Measurements from ENCODE around the gene SPATA45.
A peak's percentile ranks its signal among the peaks of the same experiment; 100 is the strongest.
"Not testable (repeated sequence)": the region's sequence is repeated elsewhere in the genome, so short reads cannot be mapped to it uniquely, and the experiment has no call there.

SPATA45 gene

DNA sequence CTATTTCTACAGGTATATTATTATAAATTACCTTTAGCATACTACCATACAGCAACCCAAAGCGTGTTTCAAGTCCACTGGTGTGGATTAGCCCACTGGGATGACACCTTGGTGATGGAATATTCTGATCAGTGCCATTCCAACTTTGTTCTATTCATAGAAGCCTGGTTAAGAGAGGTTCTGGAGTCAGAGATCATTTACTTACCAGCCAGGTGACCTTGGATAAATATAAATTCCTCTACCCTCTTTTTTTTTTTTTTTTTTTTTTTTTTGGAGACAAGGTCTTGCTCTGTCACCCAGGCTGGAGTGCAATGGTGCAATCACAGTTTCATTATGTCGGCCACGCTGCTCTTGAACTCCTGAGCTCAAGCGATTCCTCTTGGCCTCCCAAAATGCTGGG is at the start of gene SPATA45:
Gene SPATA45 (minus strand): TSS at position 101 of the 400 bp plus-strand sequence. CDS start 11,500 bp downstream, outside the sequence.
- no peak for DNase-seq (ENCODE audit: low spot score)

DNA sequence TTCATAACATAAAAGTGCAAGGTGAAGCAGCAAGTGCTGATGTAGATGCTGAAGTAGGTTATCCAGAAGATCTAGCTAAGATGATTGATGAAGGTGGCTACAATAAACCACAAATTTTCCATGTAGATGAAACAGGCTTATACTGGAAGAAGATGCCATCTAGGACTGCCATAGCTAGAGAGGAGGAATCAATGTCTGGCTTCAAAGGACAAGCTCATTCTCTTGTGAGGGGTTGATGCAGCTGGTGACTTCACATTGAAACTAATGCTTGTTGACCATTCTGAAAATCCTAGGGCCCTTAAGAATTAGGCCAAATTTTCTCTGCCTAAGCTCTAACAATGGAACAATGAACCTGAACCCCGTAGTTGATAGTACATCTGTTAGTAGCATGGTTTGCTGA is 44.7 kb upstream of the SPATA45 start:
- DNase-seq (ENCODE audit: low spot score): no peak

DNA sequence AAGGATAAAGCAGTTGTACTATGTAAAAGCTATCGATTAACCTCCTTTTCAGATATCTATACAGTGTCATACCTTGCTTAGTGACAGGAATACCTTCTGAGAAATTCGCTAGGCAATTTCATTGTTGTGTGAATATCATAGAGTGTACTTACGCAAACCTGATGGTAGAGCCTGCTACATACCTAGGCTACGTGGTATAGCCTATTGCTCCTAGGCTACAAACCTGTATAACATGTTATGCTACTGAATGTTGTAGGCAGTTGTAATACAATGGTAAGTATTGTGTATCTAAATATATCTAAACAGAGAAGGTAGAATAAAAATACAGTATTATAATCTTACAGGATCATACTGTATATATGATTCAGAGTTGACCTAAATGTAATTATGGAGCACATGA is 37.1 kb upstream of the SPATA45 start:
- no peak for DNase-seq (ENCODE audit: low spot score)

DNA sequence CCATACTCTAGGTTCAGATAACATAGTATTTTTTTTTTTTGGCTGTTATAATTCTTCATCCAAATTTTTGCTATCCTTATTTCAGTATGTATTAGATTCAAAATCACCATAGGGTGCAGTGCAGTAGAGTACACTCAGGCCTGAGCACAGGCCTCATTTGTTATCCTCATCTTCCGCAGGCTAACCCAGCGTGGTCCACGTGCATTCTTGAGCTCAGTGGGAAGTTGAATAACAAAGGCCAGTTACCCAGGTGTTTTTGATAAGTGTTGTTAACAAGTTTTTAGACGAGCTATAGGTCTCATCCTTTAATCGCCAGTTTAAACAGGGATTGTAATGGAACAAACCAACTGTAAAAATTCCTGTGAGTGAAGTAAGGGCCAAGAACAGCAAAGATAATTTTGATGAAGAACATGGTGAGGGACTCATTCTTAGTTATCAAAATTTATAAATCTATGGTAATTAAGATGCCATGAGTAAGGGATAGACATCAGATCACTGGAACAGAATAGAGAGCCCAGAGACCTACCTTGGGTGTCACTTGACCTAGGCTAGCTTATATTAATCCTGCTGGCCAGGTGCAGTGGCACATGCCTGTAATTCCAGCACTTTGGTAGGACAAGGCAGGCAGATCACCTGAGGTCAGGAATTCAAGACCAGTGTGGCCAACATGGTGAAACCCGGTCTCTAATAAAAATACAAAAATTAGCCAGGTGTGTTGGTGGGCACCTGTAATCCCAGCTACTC is 32.7 kb upstream of the SPATA45 start:
- DNase-seq (ENCODE audit: low spot score): no peak

DNA sequence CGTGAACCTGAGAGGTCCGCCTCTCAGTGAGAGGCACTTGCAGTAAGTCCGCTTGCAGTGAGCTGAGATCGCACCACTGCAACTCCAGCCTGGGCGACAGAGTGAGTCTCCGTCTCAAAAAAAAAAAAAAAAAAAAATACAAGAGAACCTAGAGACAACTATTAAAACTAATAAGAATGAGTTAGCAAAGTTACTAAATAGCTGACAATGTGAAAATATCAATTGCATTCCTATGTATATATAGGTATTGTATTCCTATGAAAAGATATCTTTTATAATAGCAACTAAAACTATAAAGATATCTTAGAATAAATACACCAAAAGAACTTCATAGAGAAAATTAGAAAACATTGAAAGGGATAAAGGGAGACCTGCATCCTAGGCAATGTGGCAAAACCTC is 31.0 kb upstream of the SPATA45 start:
- no peak for DNase-seq (ENCODE audit: low spot score)

DNA sequence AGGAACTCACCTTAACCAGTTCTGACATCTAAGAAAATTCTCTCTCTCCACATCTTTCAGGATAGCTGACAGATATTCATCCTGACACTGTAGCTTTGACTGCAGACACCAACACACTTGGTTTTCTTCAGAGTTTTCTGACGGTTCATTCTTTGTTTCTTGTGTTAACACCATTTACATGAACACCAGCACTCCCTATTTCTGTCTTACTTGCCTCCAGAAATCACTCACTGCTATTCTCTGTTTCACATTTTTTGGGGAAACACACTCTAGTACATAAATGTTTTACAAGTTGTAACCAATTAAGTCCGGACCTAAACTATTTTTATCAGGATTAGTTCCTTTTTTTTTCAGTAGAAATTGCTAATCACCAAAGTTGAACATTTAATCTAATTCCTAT is 26.1 kb upstream of the SPATA45 start:
- no peak for DNase-seq (ENCODE audit: low spot score)

DNA sequence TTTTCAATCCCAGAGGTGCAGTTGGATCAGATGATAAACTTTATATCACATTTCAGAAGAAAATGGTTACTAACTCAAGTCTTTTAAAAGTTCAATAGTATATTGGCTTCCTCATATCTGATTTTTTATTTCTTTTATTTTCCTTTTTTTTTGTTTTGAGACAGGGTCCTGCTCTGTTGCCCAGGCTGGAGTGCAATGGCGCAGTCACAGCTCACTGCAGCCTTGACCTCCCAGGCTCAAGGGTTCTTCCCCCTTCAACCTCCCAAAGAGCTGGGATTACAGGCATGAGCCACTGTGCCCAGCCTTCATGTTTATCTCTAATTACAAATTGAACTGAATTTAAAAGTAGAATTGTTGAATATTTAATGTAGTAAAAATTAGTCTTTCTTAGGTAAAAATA is 24.5 kb upstream of the SPATA45 start:
- no peak for DNase-seq (ENCODE audit: low spot score)

DNA sequence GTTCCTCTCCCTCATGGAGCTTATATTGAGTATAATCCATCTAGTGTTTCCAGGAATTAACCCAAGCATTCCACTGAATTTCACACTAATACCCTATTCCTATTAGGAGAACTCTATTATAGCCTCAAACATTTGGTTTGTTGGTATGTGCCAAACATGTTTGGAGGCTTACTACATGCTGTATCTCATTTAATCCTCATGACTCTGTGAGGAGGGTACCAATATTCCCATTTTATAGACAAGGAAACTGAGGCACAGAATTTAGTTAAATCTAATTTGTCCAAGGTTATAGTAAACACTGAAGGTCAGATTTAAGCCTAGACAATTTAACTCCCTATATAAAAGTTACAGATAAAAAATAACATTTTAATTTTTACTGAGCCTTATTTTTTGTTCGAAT is 19.7 kb upstream of the SPATA45 start:
- DNase-seq (ENCODE audit: low spot score): no peak

DNA sequence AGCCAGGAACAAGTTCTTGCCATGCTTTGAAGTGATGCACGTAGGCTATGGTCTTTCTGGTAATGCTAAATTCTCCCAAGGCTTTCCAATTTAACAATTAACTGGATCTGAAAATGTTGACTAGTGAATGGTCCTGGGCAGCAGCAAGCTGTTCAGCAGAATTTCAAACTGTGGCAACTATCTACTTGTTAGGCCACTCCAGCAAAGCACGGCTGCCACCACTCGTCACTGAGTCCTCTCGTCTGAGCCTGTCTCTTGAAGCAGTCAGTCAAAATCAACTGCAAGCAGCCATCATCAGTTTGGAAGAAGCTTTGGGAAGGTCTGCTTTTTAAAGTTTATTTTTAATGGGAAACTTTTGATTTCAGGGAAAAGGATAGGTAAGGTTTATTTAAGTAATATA is 16.8 kb upstream of the SPATA45 start:
- no peak for DNase-seq (ENCODE audit: low spot score)

DNA sequence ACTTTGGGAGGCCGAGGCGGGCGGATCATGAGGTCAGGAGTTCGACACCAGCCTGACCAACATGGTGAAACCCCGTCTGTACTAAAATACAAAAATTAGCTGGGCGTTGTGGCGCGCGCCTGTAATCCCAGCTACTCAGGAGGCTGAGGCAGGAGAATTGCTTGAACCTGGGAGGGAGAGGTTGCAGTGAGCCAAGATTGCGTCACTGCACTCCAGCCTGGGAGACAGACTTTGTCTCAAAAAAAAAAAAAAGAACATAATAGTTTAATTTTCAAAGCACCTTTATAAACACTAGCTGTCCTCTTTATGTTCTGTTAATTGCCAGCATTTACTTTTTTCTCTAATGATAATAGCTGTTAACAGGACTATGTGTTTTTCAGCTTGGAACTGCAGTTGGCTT is 15.9 kb upstream of the SPATA45 start:
- not testable (repeated sequence) for DNase-seq (ENCODE audit: low spot score)

DNA sequence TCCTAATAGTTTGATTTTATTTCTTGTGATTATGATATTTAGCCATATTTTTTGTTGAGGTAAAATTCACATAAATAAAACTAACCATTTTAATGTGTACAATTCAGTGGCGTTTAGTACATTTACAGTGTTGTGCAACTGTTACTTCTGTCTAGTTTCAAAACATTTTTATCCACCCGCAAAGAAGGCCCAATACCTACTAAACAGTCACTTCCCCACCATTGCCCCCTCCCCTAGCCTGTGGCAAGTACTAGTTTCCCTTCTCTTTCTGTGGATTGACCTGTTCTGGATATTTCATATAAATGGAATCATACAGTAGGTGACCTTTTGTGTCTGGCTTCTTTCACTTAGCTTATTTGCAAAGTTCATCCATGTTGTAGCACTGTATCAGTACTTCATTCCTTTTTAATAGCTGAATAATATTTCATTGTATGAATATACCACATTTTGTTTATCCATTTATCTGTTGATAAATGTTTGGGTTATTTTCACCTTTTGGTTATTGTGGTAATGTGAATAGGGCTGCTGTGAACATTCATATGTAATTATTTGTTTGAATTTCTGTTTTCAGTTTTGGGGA is 14.8 kb upstream of the SPATA45 start:
- no peak for DNase-seq (ENCODE audit: low spot score)

DNA sequence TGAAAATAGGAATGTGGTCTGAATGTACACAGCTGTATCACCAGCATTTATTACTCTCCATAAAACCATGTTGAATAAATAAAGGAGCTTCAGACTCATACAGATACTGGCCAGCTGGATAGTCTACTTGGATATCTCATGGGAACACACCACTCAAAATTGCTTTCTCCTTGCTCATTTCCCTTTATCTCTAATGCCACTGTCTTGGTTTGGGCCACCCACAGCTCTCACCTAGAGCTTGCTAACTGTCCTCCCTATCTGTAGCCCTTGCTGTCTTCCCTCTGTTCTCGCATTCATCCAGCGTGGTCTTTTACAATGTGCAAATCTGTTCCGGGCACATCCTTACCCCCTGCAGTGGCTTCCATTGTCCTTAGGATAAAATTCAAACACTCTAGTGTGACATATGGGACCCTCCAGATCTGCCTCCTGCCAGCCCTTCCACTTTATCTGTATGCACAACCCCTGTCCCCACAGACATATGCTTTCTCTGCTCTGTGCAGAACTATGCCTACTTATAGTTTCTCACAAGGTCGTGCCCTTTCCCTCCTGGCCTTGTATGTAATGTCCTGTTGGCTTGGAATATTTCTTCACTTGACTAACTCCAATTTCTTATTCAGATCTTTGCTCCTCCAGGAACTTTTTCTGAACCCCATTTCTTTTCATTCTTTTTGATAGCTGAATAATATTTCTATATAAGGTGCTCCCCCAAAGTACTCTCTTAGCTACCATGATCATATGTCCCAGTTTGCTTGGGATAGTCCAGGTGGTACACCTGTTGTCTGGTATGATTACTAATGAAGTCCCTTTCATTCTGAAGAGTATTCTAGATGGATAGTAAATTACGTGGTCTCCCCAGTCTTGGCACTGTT is 13.5 kb upstream of the SPATA45 start:
- DNase-seq (ENCODE audit: low spot score): no peak

DNA sequence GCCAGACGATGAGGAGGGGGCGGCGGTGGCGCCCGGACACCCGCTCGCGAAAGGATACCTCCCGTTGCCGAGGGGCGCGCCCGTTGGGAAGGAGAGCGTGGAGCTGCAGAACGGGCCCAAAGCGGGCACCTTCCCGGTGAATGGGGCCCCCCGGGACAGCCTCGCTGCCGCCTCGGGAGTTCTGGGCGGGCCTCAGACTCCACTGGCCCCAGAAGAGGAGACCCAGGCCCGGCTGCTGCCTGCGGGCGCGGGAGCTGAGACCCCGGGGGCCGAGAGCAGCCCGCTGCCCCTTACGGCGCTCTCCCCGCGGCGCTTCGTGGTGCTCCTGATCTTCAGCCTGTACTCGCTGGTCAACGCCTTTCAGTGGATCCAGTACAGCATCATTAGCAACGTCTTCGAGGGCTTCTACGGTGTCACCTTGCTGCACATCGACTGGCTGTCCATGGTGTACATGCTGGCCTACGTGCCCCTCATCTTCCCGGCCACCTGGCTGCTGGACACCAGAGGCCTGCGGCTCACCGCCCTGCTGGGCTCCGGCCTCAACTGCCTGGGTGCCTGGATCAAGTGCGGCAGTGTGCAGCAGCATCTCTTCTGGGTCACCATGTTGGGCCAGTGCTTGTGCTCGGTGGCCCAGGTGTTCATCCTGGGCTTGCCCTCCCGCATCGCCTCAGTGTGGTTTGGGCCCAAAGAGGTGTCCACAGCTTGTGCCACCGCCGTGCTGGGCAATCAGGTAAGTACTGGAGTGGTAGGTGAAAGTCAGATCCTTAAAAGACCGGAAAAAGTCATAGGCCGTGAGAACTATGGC is 11.2 kb upstream of the SPATA45 start:
- DNase-seq (ENCODE audit: low spot score): no peak

DNA sequence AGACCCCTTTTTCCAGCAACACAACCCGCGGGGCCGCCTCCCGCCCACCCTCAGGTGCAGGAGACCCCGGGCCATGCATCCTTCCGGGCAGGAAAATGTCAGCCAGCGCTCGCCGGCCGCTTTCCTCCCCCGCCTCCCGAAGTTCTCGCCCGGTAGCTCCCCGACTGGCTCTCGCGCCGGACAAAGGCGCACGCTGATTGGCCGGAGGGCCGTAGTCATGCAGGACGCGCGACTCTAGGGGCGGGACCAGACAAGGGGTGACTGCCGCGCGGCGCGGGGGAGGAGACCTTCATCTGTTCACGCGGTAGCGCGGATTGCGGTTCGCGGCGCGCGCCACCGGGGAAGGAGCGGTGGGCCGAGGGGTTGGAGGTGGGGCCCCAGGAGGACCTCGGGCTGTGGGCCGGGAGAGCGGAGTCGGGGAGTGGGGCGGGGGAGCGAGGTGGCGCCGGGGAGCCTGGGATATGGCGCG is 10.6 kb upstream of the SPATA45 start, which contains the start of gene FLVCR1:
Gene FLVCR1 (plus strand): TSS at position 284 of the 469 bp plus-strand sequence. CDS start 178 bp downstream, at position 462.
- DNase-seq (ENCODE audit: low spot score): peak; percentile 99

DNA sequence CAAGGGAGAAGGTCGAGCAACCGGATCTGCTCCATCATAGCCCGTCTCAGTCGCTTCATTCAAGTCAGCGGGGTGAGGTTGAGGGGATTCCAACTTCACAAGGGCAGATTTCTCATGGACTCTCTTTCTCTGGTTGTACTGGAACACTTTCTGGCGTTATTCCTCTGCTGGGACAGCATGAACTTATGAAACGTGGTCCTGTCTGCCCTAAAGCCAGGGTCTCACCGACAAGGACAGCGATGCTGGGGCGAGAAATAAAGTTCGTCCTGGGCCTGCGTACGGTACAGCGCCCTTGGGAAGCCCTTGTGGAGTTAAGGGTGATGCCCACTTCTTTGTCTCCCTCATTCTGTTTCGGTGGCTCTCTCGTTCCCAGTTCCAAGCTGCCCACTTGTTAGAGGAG is 9.3 kb upstream of the SPATA45 start:
- no peak for DNase-seq (ENCODE audit: low spot score)

DNA sequence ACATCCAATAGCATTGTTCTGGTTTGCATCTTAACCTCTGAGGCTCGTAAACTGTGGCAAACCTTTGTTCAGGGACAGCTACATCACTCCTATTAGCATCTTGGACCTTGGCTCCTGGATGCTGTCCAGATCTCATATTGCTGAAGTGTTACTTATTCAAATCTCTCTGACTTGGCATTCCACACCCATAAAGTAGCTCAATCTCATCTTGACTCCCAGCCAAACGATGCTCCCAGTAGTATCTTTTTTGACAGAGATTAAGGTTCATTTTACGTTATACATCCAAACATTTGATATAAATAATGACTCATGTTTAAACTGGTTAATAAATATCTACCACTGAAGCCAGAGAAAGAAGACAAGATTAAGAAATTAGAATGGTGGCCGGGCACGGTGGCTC is 6.2 kb upstream of the SPATA45 start:
- no peak for DNase-seq (ENCODE audit: low spot score)

DNA sequence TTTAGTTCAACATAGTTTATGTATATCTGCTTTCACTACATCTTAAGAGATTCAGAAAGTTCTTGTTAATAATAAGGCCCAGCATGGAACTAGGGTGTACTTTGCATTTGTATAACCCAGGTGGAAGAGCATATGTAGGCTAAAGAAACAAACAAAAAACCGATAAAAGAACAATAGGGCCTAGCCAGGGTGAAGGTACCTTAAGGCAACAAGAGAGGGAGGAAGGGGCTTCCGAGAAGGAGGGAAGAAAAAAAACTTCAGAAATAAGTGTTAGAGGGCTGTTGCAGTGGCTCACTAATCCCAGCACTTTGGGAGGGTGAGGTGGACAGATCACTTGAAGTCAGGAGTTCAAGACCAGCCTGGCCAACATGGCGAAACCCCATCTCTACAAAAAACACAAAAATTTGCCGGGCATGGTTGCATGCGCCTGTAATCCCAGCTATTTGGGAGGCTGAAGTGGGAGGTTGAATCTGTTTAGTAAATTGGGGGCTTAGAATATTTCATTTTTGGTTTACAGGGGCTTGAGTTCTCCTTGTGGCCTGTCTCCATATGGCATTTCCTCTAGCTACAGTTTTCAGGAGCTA is 4.7 kb upstream of the SPATA45 start:
- peak; percentile 63 for DNase-seq (ENCODE audit: low spot score)

DNA sequence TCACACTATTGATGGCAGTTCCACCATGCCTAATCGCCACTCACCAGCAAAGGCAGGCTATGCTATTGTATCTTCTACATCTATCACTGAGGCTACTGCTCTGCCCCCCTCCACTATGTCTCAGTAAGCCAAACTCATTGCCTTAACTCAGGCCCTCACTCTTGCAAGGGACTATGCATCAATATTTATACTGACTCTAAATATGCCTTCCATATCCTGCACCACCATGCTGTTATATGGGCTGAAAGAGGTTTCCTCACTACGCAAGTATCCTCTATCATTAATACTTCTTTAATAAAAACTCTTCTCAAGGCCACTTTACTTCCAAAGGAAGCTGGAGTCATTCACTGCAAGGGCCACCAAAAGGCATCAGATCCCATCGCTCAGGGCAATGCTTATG is 2.9 kb downstream of the SPATA45 start:
- not testable (repeated sequence) for DNase-seq (ENCODE audit: low spot score)

DNA sequence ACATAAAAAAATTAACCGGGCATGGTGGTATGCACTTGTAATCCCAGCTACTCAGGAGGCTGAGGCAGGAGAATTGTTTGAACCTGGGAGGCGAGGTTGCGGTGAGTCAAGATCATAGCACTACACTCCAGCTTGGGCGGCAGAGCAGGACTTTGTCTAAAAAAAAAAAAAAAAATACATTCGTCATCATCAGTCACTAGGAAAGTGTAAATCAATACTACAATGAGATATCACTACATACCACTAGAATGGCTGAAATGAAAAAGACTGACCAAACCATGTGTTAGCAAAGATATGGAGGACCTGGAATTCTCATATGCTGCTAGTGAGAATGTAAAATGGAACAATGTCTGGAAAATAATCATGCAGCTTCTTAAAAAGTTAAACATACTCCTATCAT is 9.3 kb downstream of the SPATA45 start:
- no peak for DNase-seq (ENCODE audit: low spot score)

DNA sequence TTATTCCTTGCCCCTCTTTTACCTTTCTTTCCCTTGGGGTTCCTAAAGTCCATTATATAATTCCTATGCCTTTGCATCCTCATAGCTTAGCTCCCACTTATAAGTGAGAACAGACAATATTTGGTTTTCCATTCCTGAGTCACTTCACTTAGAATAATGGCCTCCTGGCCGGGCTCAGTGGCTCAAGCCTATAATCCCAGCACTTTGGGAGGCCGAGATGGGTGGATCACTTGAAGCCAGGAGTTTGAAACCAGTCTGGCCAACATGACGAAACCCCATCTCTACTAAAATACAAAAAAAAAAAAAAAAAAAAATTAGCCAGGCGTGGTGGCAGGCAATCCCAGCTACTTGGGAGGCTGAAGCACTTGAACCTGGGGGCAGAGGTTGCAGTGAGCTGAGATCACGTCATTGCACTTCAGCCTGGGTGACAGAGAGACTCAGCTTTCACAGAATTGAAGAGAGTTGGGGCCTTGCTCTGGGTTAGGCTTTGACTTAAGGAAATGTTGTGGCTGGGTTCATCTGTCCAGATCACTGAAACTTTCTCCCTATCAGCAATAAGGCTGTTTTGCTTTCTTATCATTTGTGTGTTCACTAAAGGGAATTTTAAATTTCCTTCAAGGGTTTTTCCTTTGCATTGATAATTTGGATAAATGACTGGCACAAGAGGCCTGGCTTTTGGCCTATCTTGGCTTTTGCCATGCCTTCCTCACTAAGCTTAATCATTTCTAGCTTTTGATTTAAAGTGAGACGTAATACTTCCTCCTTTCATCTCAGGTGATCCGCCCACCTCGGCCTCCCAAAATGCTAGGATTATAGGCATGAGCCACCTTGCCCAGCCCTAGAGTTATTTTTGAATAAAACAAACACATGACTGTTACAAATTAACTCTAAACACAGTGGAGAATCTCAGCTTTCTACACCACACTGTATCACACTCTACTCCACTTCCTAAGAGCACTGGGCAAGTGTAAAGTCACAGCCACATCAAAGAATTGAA is 13.9 kb downstream of the SPATA45 start:
- DNase-seq (ENCODE audit: low spot score): not testable (repeated sequence)
